ENCODE results near the gene GPR143.

Gene GPR143

GRCh38 chrX:9738151-9738550 is 27.5 kb downstream of the GPR143 start:
- H3K4me3 ChIP-seq (ENCODE audit: low read length): no peak overlapping the region
- no peak overlapping the region for H3K27ac ChIP-seq (ENCODE audit: low read depth, low read length)
- no peaks in the 10 kb centered on the region for H3K4me1 ChIP-seq (ENCODE audit: insufficient read depth, low read length)
- no peaks in the 10 kb centered on the region for H3K27me3 ChIP-seq (ENCODE audit: insufficient read depth, low read length)
- H3K9me3 ChIP-seq (ENCODE audit: insufficient read depth, low read depth, low read length): no peaks in the 10 kb centered on the region
- H3K9ac ChIP-seq (ENCODE audit: low read depth, low read length): no peak overlapping the region
- H3K36me3 ChIP-seq (ENCODE audit: insufficient read depth, low read length): peaks cover 5% of the 10 kb centered on the region; the same call in 1 of the 2 replicates
- 93% methylated on average over 3 of the region's 3 CpGs for WGBS

GRCh38 chrX:9737363-9737762 is 28.3 kb downstream of the GPR143 start:
- WGBS: 92% methylated on average over 7 of the region's 7 CpGs
- Histone ChIP-seq H3K4me3 (ENCODE audit: low read length) (no peak overlapping the region), H3K27ac (ENCODE audit: low read depth, low read length) (no peak overlapping the region), H3K9me3 (ENCODE audit: insufficient read depth, low read depth, low read length) (no peaks in the 10 kb centered on the region), H3K27me3 (ENCODE audit: insufficient read depth, low read length) (no peaks in the 10 kb centered on the region), H3K4me1 (ENCODE audit: insufficient read depth, low read length) (no peaks in the 10 kb centered on the region), H3K36me3 (ENCODE audit: insufficient read depth, low read length) (peaks cover 5% of the 10 kb centered on the region; the same call in 1 of the 2 replicates), H3K9ac (ENCODE audit: low read depth, low read length) (no peak overlapping the region)

GRCh38 chrX:9730752-9731151 is 34.9 kb downstream of the GPR143 start:
- Histone ChIP-seq H3K27ac (ENCODE audit: low read depth, low read length) (no peak overlapping the region), H3K9me3 (ENCODE audit: insufficient read depth, low read depth, low read length) (peaks cover 10% of the 10 kb centered on the region; the same call in 1 of the 2 replicates), H3K4me1 (ENCODE audit: insufficient read depth, low read length) (no peaks in the 10 kb centered on the region), H3K4me3 (ENCODE audit: low read length) (no peak overlapping the region), H3K27me3 (ENCODE audit: insufficient read depth, low read length) (no peaks in the 10 kb centered on the region), H3K36me3 (ENCODE audit: insufficient read depth, low read length) (peaks cover 8% of the 10 kb centered on the region; the same call in 1 of the 2 replicates), H3K9ac (ENCODE audit: low read depth, low read length) (no peak overlapping the region)
- WGBS: no CpG with 5 or more reads among the region's 1 CpG

- Histone ChIP-seq H3K4me1 (ENCODE audit: insufficient read depth, low read length) (no peaks in the 10 kb centered on the region), H3K36me3 (ENCODE audit: insufficient read depth, low read length) (peaks cover 15% of the 10 kb centered on the region; the same call in 1 of the 2 replicates), H3K4me3 (ENCODE audit: low read length) (no peak overlapping the region), H3K9me3 (ENCODE audit: insufficient read depth, low read depth, low read length) (peaks cover 13% of the 10 kb centered on the region; the same call in 1 of the 2 replicates), H3K9ac (ENCODE audit: low read depth, low read length) (no peak overlapping the region), H3K27me3 (ENCODE audit: insufficient read depth, low read length) (no peaks in the 10 kb centered on the region), H3K27ac (ENCODE audit: low read depth, low read length) (no peak overlapping the region)
- 93% methylated on average over 3 of the region's 3 CpGs for WGBS
Observed at GRCh38 chrX:9730078-9730477, 35.6 kb downstream of the GPR143 start.

- H3K27ac ChIP-seq (ENCODE audit: low read depth, low read length): no peak overlapping the region
- H3K27me3 ChIP-seq (ENCODE audit: insufficient read depth, low read length): no peaks in the 10 kb centered on the region
- no peaks in the 10 kb centered on the region for H3K4me1 ChIP-seq (ENCODE audit: insufficient read depth, low read length)
- H3K4me3 ChIP-seq (ENCODE audit: low read length): no peak overlapping the region
- peaks cover 20% of the 10 kb centered on the region; the same call in 1 of the 2 replicates for H3K36me3 ChIP-seq (ENCODE audit: insufficient read depth, low read length)
- peaks cover 15% of the 10 kb centered on the region; the same call in 1 of the 2 replicates for H3K9me3 ChIP-seq (ENCODE audit: insufficient read depth, low read depth, low read length)
- no peak overlapping the region for H3K9ac ChIP-seq (ENCODE audit: low read depth, low read length)
- 92% methylated on average over 5 of the region's 5 CpGs for WGBS
Observed at GRCh38 chrX:9729171-9729885, 36.3 kb downstream of the GPR143 start.

- H3K36me3 ChIP-seq (ENCODE audit: insufficient read depth, low read length): peaks cover 20% of the 10 kb centered on the region; the same call in 1 of the 2 replicates
- no peak overlapping the region for H3K27ac ChIP-seq (ENCODE audit: low read depth, low read length)
- H3K27me3 ChIP-seq (ENCODE audit: insufficient read depth, low read length): no peaks in the 10 kb centered on the region
- H3K9me3 ChIP-seq (ENCODE audit: insufficient read depth, low read depth, low read length): peaks cover 17% of the 10 kb centered on the region; the same call in 1 of the 2 replicates
- H3K4me1 ChIP-seq (ENCODE audit: insufficient read depth, low read length): no peaks in the 10 kb centered on the region
- H3K9ac ChIP-seq (ENCODE audit: low read depth, low read length): no peak overlapping the region
- H3K4me3 ChIP-seq (ENCODE audit: low read length): no peak overlapping the region
- WGBS: 88% methylated on average over 2 of the region's 3 CpGs
Observed at GRCh38 chrX:9728261-9728660, 37.4 kb downstream of the GPR143 start.

- no peak overlapping the region for H3K4me3 ChIP-seq (ENCODE audit: low read length)
- 64% methylated on average over 1 of the region's 2 CpGs for WGBS
- peaks cover 28% of the 10 kb centered on the region; the same call in 1 of the 2 replicates for H3K9me3 ChIP-seq (ENCODE audit: insufficient read depth, low read depth, low read length)
- H3K36me3 ChIP-seq (ENCODE audit: insufficient read depth, low read length): peaks cover 34% of the 10 kb centered on the region; the same call in 1 of the 2 replicates
- no peaks in the 10 kb centered on the region for H3K27me3 ChIP-seq (ENCODE audit: insufficient read depth, low read length)
- no peaks in the 10 kb centered on the region for H3K4me1 ChIP-seq (ENCODE audit: insufficient read depth, low read length)
- H3K9ac ChIP-seq (ENCODE audit: low read depth, low read length): no peak overlapping the region
- H3K27ac ChIP-seq (ENCODE audit: low read depth, low read length): no peak overlapping the region
Observed at GRCh38 chrX:9724711-9725110, 40.9 kb downstream of the GPR143 start.

GRCh38 chrX:9717376-9717775 is 48.3 kb downstream of the GPR143 start:
- no peaks in the 10 kb centered on the region for H3K4me1 ChIP-seq (ENCODE audit: insufficient read depth, low read length)
- peaks cover 4% of the 10 kb centered on the region; the same call in 1 of the 2 replicates for H3K9me3 ChIP-seq (ENCODE audit: insufficient read depth, low read depth, low read length)
- no peaks in the 10 kb centered on the region for H3K27me3 ChIP-seq (ENCODE audit: insufficient read depth, low read length)
- no peak overlapping the region for H3K4me3 ChIP-seq (ENCODE audit: low read length)
- H3K27ac ChIP-seq (ENCODE audit: low read depth, low read length): no peak overlapping the region
- H3K36me3 ChIP-seq (ENCODE audit: insufficient read depth, low read length): peaks cover 68% of the 10 kb centered on the region
- no peak overlapping the region for H3K9ac ChIP-seq (ENCODE audit: low read depth, low read length)
- WGBS: 98% methylated on average over 21 of the region's 21 CpGs

GRCh38 chrX:9710332-9710731 is 55.3 kb downstream of the GPR143 start:
- H3K9ac ChIP-seq (ENCODE audit: low read depth, low read length): no peak overlapping the region
- no peaks in the 10 kb centered on the region for H3K27me3 ChIP-seq (ENCODE audit: insufficient read depth, low read length)
- H3K4me1 ChIP-seq (ENCODE audit: insufficient read depth, low read length): no peaks in the 10 kb centered on the region
- WGBS: 98% methylated on average over 6 of the region's 8 CpGs
- peaks cover 55% of the 10 kb centered on the region for H3K36me3 ChIP-seq (ENCODE audit: insufficient read depth, low read length)
- H3K4me3 ChIP-seq (ENCODE audit: low read length): no peak overlapping the region
- no peak overlapping the region for H3K27ac ChIP-seq (ENCODE audit: low read depth, low read length)
- H3K9me3 ChIP-seq (ENCODE audit: insufficient read depth, low read depth, low read length): no peaks in the 10 kb centered on the region

- Histone ChIP-seq H3K9me3 (ENCODE audit: insufficient read depth, low read depth, low read length) (no peaks in the 10 kb centered on the region), H3K36me3 (ENCODE audit: insufficient read depth, low read length) (peaks cover 49% of the 10 kb centered on the region), H3K27ac (ENCODE audit: low read depth, low read length) (no peak overlapping the region), H3K4me3 (ENCODE audit: low read length) (no peak overlapping the region), H3K27me3 (ENCODE audit: insufficient read depth, low read length) (no peaks in the 10 kb centered on the region), H3K4me1 (ENCODE audit: insufficient read depth, low read length) (no peaks in the 10 kb centered on the region), H3K9ac (ENCODE audit: low read depth, low read length) (no peak overlapping the region)
- 51% methylated on average over 17 of the region's 17 CpGs for WGBS
Observed at GRCh38 chrX:9708923-9709553, 56.6 kb downstream of the GPR143 start.

- H3K27ac ChIP-seq (ENCODE audit: low read depth, low read length): no peak overlapping the region
- H3K9me3 ChIP-seq (ENCODE audit: insufficient read depth, low read depth, low read length): no peaks in the 10 kb centered on the region
- no peaks in the 10 kb centered on the region for H3K27me3 ChIP-seq (ENCODE audit: insufficient read depth, low read length)
- H3K9ac ChIP-seq (ENCODE audit: low read depth, low read length): no peak overlapping the region
- no peak overlapping the region for H3K4me3 ChIP-seq (ENCODE audit: low read length)
- 93% methylated on average over 10 of the region's 10 CpGs for WGBS
- peaks cover 45% of the 10 kb centered on the region for H3K36me3 ChIP-seq (ENCODE audit: insufficient read depth, low read length)
- H3K4me1 ChIP-seq (ENCODE audit: insufficient read depth, low read length): no peaks in the 10 kb centered on the region
Observed at GRCh38 chrX:9708086-9708485, 57.6 kb downstream of the GPR143 start.

Measured in HUES64 (cell line).